Esophagus muscularis mucosa (tissue), 4 donors: ENCODE data around the gene WNT7B. TPM values are rescaled to one million over a fixed set of nuclear protein-coding genes. Genes with fewer than 3 reads are reported as not detected.

Experiments
- DNase-seq: peaks from one replicate; pipeline ENCODE4 v3.0.0-alpha.2; 2017; ENCODE audit errors: extremely low spot score
- H3K27ac ChIP-seq, 4 donors: fragments of 200-600 bp; sonication (generic); replicated peaks in 1 of 4; 1 replicate in 3 of 4; 2 replicates in 1 of 4; pipeline ENCODE4 v1.5.1; 2016 to 2019; ENCODE audit warnings: mild to moderate bottlenecking in 1 of 4
- H3K27me3 ChIP-seq, 4 donors: fragments of 200-600 bp; sonication (generic); one replicate each; pipeline versions ENCODE4 v1.5.1 to v1.6.0; 2016 to 2019
- H3K36me3 ChIP-seq, 4 donors: fragments of 200-600 bp; sonication (generic); one replicate each; pipeline ENCODE4 v1.5.1; 2016 to 2019
- H3K4me1 ChIP-seq, 4 donors: fragments of 200-600 bp; sonication (generic); one replicate each; pipeline ENCODE4 v1.5.1; 2016 to 2019
- H3K4me3 ChIP-seq, 4 donors: fragments of 200-600 bp; sonication (generic); 1 replicate in 2 of 4; 2 replicates in 2 of 4; pipeline ENCODE4 v1.5.1; 2016 to 2019; ENCODE audit warnings: mild to moderate bottlenecking in 4 of 4, moderate library complexity in 1 of 4
- H3K9me3 ChIP-seq, 4 donors: fragments of 200-600 bp; sonication (generic); 1 replicate in 3 of 4; 2 replicates in 1 of 4; pipeline ENCODE4 v1.5.1; 2016 to 2019
- EP300 ChIP-seq: sonication (generic); formaldehyde crosslinking; IDR thresholded peaks from one replicate; pipeline ENCODE4 v1.6.1; 2017; ENCODE audit warnings: antibody characterized with exemption
- POLR2A ChIP-seq: fragments of 450-650 bp; IDR thresholded peaks from one replicate; pipeline ENCODE4 v1.6.1; 2017; ENCODE audit warnings: antibody characterized with exemption, moderate library complexity, mild to moderate bottlenecking, low read depth
- POLR2AphosphoS5 ChIP-seq, 2 donors: sonication (generic); formaldehyde crosslinking; IDR thresholded peaks; one replicate each; pipeline ENCODE4 v1.6.1; 2017; ENCODE audit warnings: antibody characterized with exemption in 2 of 2
- WGBS: methylation state at CpG from one replicate; pipeline ENCODE4 v1.1.5; 2018; 5-methylcytosine and 5-hydroxymethylcytosine counted together
- intact Hi-C: fragments of 100-400 bp; cut with DNase I; formaldehyde crosslinking; loops from one replicate; pipeline ENCODE4 v1.15.1; 2023
- total RNA-seq, 4 donors: library from RNA; depleted of rRNA; stranded (reverse); fragments of >200 nt; gene quantifications; one replicate each; pipeline versions ENCODE4 v1.1.0 to v1.2.1, GENCODE V29; 2016
- TF ChIP-seq, protein P1 (sequence below), 3 experiments: fragments of 200-600 bp in 2 of 3; fragments of 450-650 bp in 1 of 3; sonication (generic) in 2 of 3; IDR thresholded peaks; one replicate each; pipeline ENCODE4 v1.5.1; 2017 to 2019; ENCODE audit warnings: antibody characterized with exemption in 3 of 3, mild to moderate bottlenecking in 2 of 3, moderate library complexity in 1 of 3

The WNT7B gene
- total RNA-seq, 4 donors from 2014 or later = not detected

DNA sequence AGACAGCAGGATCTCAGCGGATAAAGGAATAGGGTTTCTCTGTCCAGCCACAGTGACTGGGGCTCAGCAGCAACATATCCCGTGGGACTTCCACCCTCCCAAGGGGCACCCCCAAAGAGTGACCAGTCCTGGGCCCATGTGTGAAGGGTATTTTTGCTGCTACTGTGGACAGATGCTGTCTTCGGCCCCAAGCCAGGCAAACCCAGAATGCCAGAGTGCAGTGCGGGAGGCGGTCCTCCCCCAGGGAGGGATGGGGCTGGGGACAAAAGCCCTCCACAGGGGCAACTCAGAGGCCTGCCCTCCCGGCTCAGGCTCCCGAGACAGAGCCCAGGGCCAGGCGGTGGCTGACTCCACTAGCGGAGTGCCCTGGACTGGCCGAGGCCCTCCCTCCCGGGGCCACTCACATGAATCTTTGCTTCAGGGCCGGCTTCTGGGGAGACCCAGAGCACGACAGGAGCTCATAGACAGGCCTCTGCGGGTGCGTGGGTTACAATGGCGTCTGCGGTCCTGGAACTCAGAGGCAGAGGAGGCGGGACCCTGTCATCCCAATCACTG is 34.7 kb upstream of the WNT7B start:
- intact Hi-C loops = loop anchor here (5.0 kb wide), 1 partner anchor 61 kb away; no protein-coding TSS in a partner anchor
- H3K36me3 ChIP-seq = no peaks in the 10 kb centered on the region
- peaks cover 46 to 67% (median 58%) of the 10 kb centered on the region in 4 donors for H3K4me1 ChIP-seq
- no peaks in the 10 kb centered on the region for H3K27me3 ChIP-seq
- H3K27ac ChIP-seq = peak overlapping the region; percentile 88 to 97 (median 95)
- TF ChIP-seq, protein P1, sequence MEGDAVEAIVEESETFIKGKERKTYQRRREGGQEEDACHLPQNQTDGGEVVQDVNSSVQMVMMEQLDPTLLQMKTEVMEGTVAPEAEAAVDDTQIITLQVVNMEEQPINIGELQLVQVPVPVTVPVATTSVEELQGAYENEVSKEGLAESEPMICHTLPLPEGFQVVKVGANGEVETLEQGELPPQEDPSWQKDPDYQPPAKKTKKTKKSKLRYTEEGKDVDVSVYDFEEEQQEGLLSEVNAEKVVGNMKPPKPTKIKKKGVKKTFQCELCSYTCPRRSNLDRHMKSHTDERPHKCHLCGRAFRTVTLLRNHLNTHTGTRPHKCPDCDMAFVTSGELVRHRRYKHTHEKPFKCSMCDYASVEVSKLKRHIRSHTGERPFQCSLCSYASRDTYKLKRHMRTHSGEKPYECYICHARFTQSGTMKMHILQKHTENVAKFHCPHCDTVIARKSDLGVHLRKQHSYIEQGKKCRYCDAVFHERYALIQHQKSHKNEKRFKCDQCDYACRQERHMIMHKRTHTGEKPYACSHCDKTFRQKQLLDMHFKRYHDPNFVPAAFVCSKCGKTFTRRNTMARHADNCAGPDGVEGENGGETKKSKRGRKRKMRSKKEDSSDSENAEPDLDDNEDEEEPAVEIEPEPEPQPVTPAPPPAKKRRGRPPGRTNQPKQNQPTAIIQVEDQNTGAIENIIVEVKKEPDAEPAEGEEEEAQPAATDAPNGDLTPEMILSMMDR (IDR thresholded peaks at IDR 0.05) = no peak
- TF ChIP-seq POLR2A = no peak
- TF ChIP-seq POLR2AphosphoS5 (IDR thresholded peaks at IDR 0.05) = no peak
- TF ChIP-seq EP300 = no peak
- DNase-seq = no peak
- peaks cover 0 to 9% (median 4%) of the 10 kb centered on the region in 4 donors for H3K9me3 ChIP-seq
- no peak overlapping the region for H3K4me3 ChIP-seq
- 74% methylated on average over 7 of the region's 18 CpGs for WGBS

DNA sequence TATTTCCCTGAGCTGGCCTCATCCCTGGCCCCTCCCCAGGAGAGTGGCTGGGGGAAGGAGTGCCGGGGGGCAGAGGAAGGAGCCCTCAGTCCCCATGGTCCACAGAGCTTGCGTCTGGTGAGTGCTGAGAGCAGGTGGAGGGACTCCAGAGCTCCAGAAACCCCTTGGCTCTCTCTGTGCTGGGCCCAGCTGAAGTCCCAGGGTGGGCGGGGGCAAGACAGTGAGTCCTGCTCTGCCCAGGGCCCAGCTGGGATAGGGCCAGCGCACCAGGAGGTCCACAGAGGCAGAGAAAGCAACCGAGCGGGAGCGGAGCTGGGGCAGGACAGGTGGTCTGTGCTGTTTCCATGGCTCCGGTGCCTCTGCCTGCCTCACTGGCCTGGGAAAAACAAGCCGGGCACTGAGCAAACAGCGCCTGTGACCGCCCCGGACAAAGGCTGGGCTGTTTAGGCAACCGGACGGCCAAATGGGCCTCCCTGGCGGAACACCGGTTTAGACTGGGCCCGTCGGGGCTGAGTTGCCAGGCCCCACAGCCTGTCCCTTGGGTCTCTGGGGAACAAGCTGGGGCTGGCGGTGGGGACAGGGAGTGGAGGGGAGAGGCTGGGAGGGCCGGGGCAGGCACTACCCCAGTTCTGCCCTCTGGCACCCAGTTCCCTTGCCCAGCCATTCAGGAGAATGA is 34.1 kb upstream of the WNT7B start:
- 81% methylated on average over 18 of the region's 20 CpGs for WGBS
- Histone ChIP-seq H3K36me3 (no peaks in the 10 kb centered on the region), H3K9me3 (peaks cover 0 to 9% (median 4%) of the 10 kb centered on the region in 4 donors), H3K27me3 (no peaks in the 10 kb centered on the region), H3K27ac (peak overlapping the region; percentile 88 to 97 (median 95)), H3K4me3 (no peak overlapping the region), H3K4me1 (peaks cover 52 to 73% (median 64%) of the 10 kb centered on the region in 4 donors)
- no peak for DNase-seq
- intact Hi-C loops = loop anchor here (5.0 kb wide), 1 partner anchor 61 kb away; no protein-coding TSS in a partner anchor
- TF ChIP-seq POLR2A = no peak
- TF ChIP-seq POLR2AphosphoS5 (IDR thresholded peaks at IDR 0.05) = no peak
- TF ChIP-seq EP300 = no peak
- TF ChIP-seq, protein P1 (IDR thresholded peaks at IDR 0.05) = no peak

DNA sequence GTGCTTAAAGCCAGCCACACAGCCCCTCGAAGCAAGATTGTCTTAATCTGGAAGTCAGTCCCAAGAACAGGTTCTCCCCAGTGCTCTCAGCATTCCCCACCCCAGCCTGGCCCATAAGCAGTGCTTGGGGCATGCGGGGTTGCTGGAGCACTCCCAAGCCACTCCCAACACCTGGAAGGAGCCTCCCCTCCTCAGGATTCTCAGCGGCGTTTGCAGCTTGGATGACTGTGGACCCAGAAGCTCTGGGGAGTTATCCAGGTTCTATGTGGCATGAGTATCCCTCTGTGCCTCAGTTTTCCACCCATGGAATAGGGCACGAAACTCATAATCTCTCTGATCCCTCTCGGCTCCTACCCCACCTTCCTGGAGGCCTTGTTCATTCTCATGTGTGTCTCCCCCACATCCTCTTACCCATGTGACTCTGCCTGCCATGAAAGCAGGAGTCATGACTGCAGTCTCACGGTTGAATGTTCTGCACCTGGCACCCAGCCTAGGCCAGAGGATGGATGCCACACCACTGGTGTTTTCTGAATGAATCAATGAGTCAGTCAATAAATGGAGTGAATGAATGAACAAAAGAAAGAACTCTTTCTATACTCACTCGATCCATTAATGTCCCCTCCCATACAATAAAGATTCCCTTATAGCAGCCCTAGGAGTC is 33.4 kb upstream of the WNT7B start:
- Histone ChIP-seq H3K4me1 (peaks cover 56 to 77% (median 68%) of the 10 kb centered on the region in 4 donors), H3K4me3 (no peak overlapping the region), H3K27me3 (no peaks in the 10 kb centered on the region), H3K9me3 (peaks cover 0 to 9% (median 4%) of the 10 kb centered on the region in 4 donors), H3K36me3 (no peaks in the 10 kb centered on the region), H3K27ac (peak overlapping the region; percentile 66 to 97 (median 91))
- TF ChIP-seq EP300 (no peak), POLR2A (no peak), POLR2AphosphoS5 (IDR thresholded peaks at IDR 0.05) (no peak)
- TF ChIP-seq, protein P1 (IDR thresholded peaks at IDR 0.05) = no peak
- no peak for DNase-seq
- intact Hi-C loops = loop anchor here (5.0 kb wide), 1 partner anchor 62 kb away; no protein-coding TSS in a partner anchor
- WGBS = 84% methylated on average over 8 of the region's 8 CpGs

DNA sequence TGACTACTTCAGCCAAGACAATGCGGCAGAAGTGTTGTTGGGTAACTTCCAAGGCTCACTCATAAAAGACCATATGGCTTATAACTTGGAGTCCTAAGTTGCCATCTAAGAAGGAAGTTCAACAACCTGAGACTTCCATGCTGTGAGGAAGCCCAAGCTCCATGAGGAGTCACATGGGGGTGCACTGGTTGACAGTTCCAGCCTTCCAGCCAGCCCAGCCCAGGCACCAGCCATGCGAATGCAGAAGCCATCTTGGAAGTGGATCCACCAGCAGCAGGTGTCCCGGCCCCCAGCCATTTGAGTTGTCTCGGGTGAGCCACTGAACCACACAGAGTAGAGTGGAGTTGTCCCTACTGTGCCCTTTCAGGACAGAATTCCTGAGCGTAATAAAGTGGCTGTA is 32.8 kb upstream of the WNT7B start:
- TF ChIP-seq POLR2A (no peak), EP300 (no peak), POLR2AphosphoS5 (IDR thresholded peaks at IDR 0.05) (no peak)
- TF ChIP-seq, protein P1 (IDR thresholded peaks at IDR 0.05) = no peak
- Histone ChIP-seq H3K36me3 (no peaks in the 10 kb centered on the region), H3K9me3 (peaks cover 0 to 9% (median 4%) of the 10 kb centered on the region in 4 donors), H3K27ac (peak overlapping the region in 2 of 4 donors; percentile 94 to 97), H3K4me1 (peaks cover 54 to 74% (median 66%) of the 10 kb centered on the region in 4 donors), H3K27me3 (no peaks in the 10 kb centered on the region), H3K4me3 (no peak overlapping the region)
- WGBS = 88% methylated on average over 4 of the region's 5 CpGs
- intact Hi-C loops = loop anchor here (5.0 kb wide), 1 partner anchor 63 kb away; no protein-coding TSS in a partner anchor
- no peak for DNase-seq
